A549 treated with AZD9567 at 1 μM for 4 hours (cell line): ENCODE data around the gene GAPT. TPM values are rescaled to one million over a fixed set of nuclear protein-coding genes. Genes with fewer than 3 reads are reported as not detected.

ENCODE experiments used
- total RNA-seq: library from RNA; stranded (reverse); fragments of 200-300 nt; extraction: Qiagen RNA extraction; gene quantifications from 5 replicates; pipeline ENCODE4 v1.2.3, GENCODE V29; 2022; ENCODE audit not compliant: insufficient read depth

The GAPT gene
- not detected in 5 replicates for total RNA-seq

GRCh38 chr5:58491216-58491892, at the start of gene GAPT:
Gene GAPT, plus strand, starts transcription at chr5:58491435. Its CDS starts 3,102 bp downstream, at chr5:58494537.

GRCh38 chr5:58460002-58460731, 31.1 kb upstream of the GAPT start, which contains the start of gene PLK2:
Gene PLK2, minus strand, starts transcription at chr5:58460086. Its CDS starts 127 bp downstream, at chr5:58459959.

Other genes starting within 250 kb of the GAPT start
- gene PLK2, start 31.3 kb upstream of the GAPT start, total RNA-seq, result 39.2 to 68.4 TPM (median 44.5 TPM) in 5 replicates
- not detected in 5 replicates for gene RAB3C, start 91.6 kb downstream of the GAPT start, total RNA-seq